ENCODE data around the gene FBXO34.

DNA sequence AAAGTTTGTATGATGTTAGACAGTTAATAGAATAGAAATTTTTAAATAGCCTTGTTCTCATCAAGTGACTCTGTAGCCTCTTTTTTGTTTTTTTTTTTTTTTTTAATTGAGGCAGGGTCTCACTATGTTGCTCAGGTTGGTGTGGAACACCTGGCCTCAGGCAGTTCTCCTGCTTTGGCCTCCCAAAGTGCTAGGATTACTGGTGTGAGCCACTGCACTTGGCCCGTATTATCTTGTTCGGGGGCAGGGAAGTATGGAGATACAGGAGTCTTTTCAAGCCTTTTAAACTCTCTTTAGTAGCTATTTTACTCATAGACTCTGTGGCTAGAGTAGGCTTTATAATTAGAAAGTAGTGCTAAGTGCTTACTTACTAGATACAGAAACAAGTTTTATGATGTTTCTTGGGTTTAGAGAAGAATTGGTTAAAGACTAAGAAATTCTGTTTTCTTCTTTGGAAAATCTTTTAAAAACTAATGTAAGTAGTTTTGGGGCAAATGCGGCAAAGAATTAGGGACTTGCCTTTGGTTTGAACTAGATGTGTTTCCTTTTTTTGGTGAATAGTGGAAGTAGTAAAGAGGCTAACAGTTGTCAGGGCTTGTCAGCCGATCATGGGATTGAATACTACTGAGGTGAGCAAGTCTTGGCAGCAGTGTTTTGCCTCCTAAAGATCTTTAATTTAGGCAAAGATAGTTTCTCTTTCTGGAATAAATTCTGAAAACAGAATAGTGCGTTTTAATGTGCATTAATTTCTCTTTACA, 31.3 kb downstream of the FBXO34 start:
- TF ChIP-seq POLR2A (IDR thresholded peaks at IDR 0.05) = no peak
- TF ChIP-seq, protein P1, sequence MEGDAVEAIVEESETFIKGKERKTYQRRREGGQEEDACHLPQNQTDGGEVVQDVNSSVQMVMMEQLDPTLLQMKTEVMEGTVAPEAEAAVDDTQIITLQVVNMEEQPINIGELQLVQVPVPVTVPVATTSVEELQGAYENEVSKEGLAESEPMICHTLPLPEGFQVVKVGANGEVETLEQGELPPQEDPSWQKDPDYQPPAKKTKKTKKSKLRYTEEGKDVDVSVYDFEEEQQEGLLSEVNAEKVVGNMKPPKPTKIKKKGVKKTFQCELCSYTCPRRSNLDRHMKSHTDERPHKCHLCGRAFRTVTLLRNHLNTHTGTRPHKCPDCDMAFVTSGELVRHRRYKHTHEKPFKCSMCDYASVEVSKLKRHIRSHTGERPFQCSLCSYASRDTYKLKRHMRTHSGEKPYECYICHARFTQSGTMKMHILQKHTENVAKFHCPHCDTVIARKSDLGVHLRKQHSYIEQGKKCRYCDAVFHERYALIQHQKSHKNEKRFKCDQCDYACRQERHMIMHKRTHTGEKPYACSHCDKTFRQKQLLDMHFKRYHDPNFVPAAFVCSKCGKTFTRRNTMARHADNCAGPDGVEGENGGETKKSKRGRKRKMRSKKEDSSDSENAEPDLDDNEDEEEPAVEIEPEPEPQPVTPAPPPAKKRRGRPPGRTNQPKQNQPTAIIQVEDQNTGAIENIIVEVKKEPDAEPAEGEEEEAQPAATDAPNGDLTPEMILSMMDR (IDR thresholded peaks at IDR 0.05) = no peak

All from esophagus squamous epithelium (tissue), 4 donors.